Mucosa of descending colon (tissue), 3 donors: ENCODE measurements around the gene FGA. TPM values are rescaled to one million over a fixed set of nuclear protein-coding genes. Genes with fewer than 3 reads are reported as not detected.

Experiments
- ATAC-seq: fragments of 200-7000 bp; cut with Tn5 transposase; one replicate; pipeline ENCODE4 v1.9.1; 2020; ENCODE audit warnings: mild to moderate bottlenecking, moderate library complexity
- DNase-seq, 3 donors: peaks; one replicate each; pipeline ENCODE4 v3.0.0-alpha.2; 2020
- H3K36me3 ChIP-seq: fragments of 200-600 bp; one replicate; pipeline ENCODE4 v1.8.0; 2021; ENCODE audit warnings: low read depth, mild to moderate bottlenecking
- H3K4me1 ChIP-seq: fragments of 200-600 bp; one replicate; pipeline ENCODE4 v1.8.0; 2021; ENCODE audit warnings: low read depth, mild to moderate bottlenecking
- H3K4me3 ChIP-seq: fragments of 200-600 bp; one replicate; pipeline ENCODE4 v1.8.0; 2021; ENCODE audit warnings: mild to moderate bottlenecking
- H3K9me3 ChIP-seq: fragments of 200-600 bp; one replicate; pipeline ENCODE4 v1.8.0; 2021; ENCODE audit warnings: mild to moderate bottlenecking
- intact Hi-C, 2 donors: fragments of 100-400 bp; cut with DNase I in 1 of 2; cut with micrococcal nuclease in 1 of 2; formaldehyde crosslinking; loops; one replicate each; pipeline versions ENCODE4 v1.11.0 to v1.11.1; 2022; cut with DNase I, micrococcal nuclease
- total RNA-seq, 3 donors: library from RNA; stranded (reverse); fragmentation: NEBNext Ultra II Directional in 2 of 3; extraction: Animal tissue kit (Norgen Biotek cat#: 25700) in 2 of 3; gene quantifications; one replicate each; pipeline versions ENCODE4 v1.2.1 to v1.2.4, GENCODE V29; 2021 to 2023
- TF ChIP-seq, protein P1 (sequence below): fragments of 200-600 bp; IDR thresholded peaks from one replicate; pipeline ENCODE4 v1.8.0; 2022; ENCODE audit warnings: antibody characterized with exemption, mild to moderate bottlenecking
- donor health status: DM: no; HTN: no; CAD: no; lungs with moderate emphysema.
- donor health status: DM: no; HTN: no; CAD: no.
- donor health status: DM: no; HTN: yes; CAD: no.

FGA gene
- total RNA-seq, 3 donors from 2014 or later, result 0.84 TPM; not detected in 2

- no peak for ATAC-seq
- intact Hi-C loops, result no loop called here
Measured at GRCh38 chr4:154614306-154614705, 23.8 kb upstream of the FGA start.

DNA sequence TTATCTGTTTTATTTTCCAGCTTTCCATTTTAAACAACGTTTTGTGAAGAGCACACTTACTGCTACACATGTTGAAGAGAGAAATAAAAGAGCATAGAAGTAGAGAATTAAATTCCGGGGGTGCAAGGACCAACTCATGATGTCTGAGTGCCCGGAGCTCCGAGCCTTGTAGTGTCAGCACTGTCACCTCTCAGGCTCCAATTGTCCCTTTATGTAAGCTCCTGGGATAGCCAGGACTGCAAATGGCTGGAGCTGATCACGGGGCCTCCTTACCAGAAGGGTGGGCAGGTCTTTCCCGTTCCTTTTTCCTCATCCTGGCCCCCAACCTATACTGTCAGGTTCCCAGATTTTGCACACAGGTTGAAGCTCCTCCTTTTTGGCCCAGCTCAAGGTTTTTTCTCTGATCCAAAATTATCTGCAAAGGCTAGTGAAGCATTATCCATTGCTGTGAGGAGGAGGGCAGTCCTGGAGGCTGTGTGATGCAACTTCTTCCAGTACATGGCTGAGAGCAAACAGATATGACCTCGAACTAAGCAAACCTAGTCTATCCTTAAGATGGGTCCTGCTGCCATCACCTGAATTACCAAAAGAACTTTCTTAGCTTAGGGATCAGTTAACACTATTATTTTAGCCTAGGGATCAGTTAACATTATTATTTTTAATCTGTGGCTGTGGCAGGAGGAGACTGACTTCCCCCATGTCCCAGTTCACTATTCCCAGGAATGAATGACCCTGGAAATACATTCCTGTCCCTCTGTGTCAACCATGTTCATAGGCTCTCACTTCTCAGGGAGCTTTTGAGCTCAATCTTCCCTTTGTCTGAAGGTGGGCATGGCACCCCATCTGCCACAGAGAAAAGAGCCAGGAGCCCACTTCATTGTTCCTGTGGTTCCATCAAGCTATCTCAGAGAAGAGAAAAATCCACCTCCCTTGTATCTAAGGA is 22.2 kb upstream of the FGA start, which contains the start of gene FGG:
TSS of gene FGG (minus strand) at position 185 of the 943 bp plus-strand sequence. CDS start at position 138, 47 bp downstream.
- TF ChIP-seq, protein P1, sequence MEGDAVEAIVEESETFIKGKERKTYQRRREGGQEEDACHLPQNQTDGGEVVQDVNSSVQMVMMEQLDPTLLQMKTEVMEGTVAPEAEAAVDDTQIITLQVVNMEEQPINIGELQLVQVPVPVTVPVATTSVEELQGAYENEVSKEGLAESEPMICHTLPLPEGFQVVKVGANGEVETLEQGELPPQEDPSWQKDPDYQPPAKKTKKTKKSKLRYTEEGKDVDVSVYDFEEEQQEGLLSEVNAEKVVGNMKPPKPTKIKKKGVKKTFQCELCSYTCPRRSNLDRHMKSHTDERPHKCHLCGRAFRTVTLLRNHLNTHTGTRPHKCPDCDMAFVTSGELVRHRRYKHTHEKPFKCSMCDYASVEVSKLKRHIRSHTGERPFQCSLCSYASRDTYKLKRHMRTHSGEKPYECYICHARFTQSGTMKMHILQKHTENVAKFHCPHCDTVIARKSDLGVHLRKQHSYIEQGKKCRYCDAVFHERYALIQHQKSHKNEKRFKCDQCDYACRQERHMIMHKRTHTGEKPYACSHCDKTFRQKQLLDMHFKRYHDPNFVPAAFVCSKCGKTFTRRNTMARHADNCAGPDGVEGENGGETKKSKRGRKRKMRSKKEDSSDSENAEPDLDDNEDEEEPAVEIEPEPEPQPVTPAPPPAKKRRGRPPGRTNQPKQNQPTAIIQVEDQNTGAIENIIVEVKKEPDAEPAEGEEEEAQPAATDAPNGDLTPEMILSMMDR, result no peak
- Histone ChIP-seq H3K36me3 (no peaks in the 10 kb centered on the region), H3K4me1 (peaks cover 13% of the 10 kb centered on the region), H3K9me3 (no peaks in the 10 kb centered on the region), H3K4me3 (no peak within 1 kb of the TSS)
- ATAC-seq, result no peak
- no peak for DNase-seq
- intact Hi-C loops, result no loop called here

More at GRCh38 chr4:154614306-154614705, 23.8 kb upstream of the FGA start:
- peaks cover 19% of the 10 kb centered on the region for H3K4me1 ChIP-seq
- H3K4me3 ChIP-seq, result no peak overlapping the region
- H3K9me3 ChIP-seq, result no peaks in the 10 kb centered on the region
- no peaks in the 10 kb centered on the region for H3K36me3 ChIP-seq
- TF ChIP-seq, protein P1, result no peak
- no peak for DNase-seq

GRCh38 chr4:154611833-154612232 is 21.3 kb upstream of the FGA start:
- no peaks in the 10 kb centered on the region for H3K36me3 ChIP-seq
- no peak overlapping the region for H3K4me3 ChIP-seq
- H3K9me3 ChIP-seq, result no peaks in the 10 kb centered on the region
- DNase-seq (no peak), ATAC-seq (no peak)
- TF ChIP-seq, protein P1, result no peak
- peaks cover 7% of the 10 kb centered on the region for H3K4me1 ChIP-seq
- intact Hi-C loops, result no loop called here

DNA sequence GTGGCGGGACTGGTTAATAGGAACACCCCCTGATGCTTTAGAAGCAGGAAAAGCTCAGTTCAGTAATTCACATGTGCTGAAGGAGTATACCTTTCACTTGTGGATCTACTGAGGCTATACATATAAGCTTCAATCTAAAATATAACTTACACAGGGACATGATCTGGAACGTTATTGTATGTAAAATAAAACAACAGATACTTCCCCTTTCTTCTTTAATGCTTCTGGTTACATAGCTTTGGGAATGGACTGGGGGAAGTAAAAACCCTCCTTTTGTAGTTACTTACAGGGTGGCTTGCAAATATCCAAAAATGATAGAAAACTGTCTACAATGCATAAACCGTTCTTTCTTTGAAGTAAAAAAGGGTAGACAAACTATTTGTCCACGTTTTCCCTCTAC is 20.0 kb upstream of the FGA start:
- intact Hi-C loops, result no loop called here
- Histone ChIP-seq H3K4me1 (no peaks in the 10 kb centered on the region), H3K4me3 (no peak overlapping the region), H3K9me3 (no peaks in the 10 kb centered on the region), H3K36me3 (no peaks in the 10 kb centered on the region)
- TF ChIP-seq, protein P1, result no peak
- DNase-seq (no peak), ATAC-seq (no peak)

DNA sequence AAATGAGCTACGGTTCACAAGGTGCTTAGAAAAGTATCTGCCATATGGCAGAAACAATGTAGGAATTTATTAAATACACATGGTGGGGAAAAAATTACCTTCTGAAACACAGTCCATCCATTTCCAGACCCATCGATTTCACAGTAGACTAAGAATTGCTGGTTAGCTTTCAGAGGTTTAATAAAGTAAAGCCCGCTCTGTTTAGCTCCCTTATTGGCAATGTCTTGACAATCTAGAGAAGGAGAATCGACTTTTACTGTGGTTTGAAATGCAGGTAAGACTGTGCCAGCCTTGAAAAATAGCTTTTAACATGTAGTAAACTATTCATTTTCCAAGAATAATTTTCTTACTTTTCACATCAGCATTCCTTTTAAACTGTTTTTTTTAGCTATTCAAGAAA is 19.0 kb upstream of the FGA start:
- DNase-seq, result no peak
- intact Hi-C loops, result no loop called here
- Histone ChIP-seq H3K9me3 (no peaks in the 10 kb centered on the region), H3K4me1 (no peaks in the 10 kb centered on the region), H3K36me3 (no peaks in the 10 kb centered on the region), H3K4me3 (no peak overlapping the region)
- no peak for ATAC-seq
- TF ChIP-seq, protein P1, result no peak
